HG03558 (cell line): ENCODE results near the gene PCSK6.
"Not testable (repeated sequence)": the region's sequence is repeated elsewhere in the genome, so short reads cannot be mapped to it uniquely, and the experiment has no call there.

Experiments
- ATAC-seq: cut with Tn5 transposase; IDR thresholded peaks from one replicate; pipeline ENCODE4 v1.9.1; 2021; ENCODE audit warnings: moderate number of reproducible peaks; ENCODE audit not compliant: unreplicated experiment; ENCODE audit errors: extremely low read depth

The PCSK6 gene

DNA sequence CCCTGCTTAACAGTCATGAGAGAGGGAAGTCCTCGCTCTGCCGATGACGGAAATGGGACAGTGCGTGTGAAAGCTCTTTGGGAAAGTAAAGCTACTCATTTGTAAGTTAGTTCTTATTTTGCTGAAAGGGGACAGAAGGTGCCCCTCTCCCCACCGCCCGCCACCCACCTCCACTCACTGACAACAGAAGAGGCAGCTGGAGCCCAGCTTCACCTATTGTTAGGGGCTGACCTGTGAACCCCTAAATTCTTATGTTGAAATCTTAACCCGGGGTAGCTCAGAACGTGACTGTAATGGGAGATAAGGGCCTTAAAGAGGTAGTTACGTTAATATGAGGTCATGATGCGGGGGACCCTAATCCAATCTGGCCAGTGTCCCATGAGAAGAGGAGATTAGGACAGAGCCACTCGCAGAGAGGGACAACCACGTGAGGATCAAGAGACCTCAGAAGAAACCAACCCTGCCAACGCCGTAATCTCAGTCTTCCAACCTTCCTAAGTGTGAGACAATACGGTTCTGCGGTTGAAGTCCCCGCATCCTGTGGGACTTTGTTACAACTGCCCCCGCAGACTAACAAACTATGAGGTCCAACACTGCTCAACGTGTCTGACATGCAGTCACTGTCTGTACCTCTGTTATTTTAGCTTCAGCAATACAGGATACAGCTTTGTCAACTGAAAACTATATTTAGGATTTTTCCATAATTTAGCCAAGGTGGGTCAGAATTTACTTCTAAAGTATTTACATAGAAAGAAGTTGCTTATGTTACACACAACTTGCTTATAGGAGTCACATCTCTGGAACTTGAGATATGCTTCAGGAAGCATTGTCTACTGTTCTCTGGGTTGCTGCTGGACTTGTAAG is 51.7 kb downstream of the PCSK6 start:
- no peak for ATAC-seq

DNA sequence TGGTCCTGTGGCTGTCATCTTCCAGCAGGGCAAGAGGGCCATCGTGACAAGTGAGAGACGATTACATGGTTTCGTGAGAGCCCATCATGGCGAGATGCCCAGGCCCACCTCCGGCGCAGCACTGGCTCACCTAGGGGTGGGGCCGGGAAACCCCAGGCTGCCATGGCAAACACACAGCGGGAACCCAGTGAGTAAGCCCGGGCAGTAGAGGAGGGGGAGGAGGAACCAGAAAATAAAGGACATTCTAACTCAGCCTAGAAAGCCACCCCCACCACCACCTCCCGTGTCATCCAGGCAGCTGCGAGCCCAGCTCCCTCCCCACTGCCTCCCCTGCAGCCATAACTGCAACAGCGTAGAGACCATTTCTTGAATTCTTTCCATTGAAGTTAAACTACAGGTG is 52.3 kb downstream of the PCSK6 start:
- no peak for ATAC-seq

DNA sequence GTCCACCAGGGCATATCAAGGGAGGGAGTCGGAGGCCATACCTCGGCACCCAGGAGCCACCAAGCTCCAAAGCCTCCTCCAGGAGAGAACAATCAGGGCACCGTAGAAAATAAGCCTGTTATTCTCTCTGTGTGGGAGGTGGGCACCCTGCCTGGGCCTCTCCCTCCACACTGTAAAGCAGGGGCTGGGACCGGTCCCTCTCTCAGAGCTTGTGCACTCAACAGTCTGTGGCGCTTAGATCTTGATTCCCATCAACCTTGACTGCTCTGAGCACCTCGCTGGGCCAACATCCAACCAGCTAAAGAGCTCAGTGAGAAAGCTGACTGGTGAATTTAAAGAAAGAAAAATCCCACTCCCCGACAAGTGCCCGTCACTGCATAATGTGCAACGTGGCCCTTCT is 53.0 kb downstream of the PCSK6 start:
- no peak for ATAC-seq

DNA sequence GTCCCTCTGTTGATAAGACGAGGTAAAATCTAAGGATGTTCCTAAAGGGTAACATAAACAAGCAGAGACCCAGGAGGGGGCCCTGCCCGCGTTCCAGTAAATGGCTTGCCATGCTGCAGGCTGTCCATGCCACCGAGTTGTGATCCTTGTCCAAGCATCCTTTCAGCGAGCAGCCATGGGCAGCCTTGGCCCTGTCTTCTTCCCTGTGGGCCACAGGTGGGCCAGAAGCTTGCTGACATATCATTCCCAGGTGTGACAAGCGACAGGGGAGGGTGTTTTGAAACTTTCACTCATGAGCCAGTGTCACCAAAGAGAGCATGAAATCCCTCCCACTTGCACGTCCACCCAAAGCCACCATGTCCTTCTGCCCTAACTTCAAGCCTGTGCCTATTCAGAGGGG is 53.7 kb downstream of the PCSK6 start:
- ATAC-seq = no peak

DNA sequence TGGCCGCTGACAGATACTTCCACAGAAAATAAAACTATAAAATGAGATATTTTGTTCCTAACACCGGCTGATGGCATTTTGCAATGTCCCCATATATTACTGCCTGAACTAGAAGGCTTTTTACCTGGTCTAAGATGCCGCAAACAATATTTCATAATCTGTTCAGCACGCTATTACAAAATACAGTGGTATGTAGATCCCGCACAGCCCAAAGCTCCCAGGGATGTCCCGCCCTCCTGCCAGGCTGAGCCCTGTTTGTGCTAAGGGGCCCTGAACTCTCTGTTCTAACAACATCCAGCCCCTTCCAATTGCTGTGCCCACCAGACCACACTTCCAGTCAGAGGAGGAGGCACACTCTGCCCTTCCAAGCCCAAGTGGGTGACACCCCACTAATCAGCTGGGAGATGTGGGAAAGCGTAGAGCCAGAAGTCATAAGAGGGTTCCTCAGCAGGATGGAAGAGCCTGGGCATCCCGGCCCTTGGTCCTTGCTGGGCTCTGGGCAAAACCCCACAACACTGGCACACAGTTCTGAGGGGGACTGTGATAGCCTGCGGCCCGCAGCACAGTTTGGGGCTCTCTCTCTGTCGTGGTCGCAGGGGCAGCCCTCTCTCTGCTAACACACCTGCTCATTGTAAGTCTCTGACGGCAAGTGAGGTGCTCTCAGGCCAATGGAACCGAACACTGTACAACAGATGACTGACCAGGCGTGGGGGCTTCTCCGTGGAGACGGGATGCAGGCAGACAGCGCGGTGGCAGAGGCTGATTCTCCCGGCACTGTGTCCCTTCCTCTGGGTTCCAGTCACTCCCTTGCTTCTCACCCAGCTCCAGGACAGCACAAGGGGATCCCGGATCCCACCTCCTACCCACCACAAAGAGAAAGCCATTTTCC is 55.2 kb downstream of the PCSK6 start:
- no peak for ATAC-seq

DNA sequence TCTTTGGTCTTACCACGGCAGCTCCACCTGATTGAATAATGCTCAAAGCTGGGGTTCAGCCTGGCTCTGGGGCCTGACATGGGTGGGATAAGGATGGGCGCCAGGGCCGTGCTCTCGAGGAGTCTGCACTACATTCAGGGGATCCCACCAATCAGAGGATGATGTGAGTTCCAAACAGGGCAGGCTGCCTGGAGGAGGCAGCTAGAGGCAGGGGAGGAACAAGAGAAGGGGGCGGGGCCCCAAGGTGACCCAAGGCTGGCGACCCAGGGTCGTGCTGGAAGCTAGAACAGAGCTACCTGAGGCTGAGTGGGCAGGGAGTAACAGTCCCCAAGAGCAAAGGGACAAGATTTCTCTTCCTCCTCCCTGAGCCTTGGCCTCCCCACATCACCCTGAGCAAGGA is 56.1 kb downstream of the PCSK6 start:
- ATAC-seq = no peak

DNA sequence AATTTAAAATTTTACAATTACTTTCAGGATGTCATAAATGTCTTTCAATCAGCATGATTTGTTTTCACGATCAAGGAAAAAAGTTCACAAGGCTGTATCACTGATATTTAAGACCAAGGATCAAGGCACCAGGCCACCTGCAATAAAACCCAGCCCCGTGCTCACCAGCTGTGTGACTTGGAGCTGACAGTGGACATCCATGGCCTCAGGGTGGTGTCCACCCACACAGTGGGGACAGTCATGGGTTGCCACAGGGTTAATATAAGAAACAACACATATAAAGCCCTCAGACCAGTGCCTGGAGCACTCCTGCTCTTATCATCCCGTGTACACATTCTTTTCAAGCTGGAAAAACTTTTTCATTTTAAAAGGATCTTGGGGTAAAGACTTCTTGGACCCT is 56.5 kb downstream of the PCSK6 start:
- ATAC-seq = no peak

DNA sequence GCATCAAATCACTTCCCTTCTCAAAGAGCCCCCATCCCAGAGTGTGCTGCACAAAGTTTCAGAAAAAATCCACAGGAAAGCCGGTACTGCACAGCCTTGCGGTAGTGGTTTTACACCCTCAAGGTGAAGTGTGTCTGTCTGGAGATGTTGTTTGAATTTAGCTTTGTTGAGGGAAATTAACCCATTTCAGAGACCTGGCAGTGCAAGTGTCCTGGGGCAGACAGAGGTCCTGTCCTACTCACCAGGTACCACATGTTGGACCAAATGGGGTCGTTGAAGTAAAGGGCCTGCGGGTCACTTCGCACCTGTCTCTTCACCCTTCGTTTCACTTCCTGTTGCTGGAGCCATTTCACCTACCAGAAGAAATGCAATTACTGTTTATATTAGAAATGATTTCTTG is 57.8 kb downstream of the PCSK6 start:
- ATAC-seq = no peak

DNA sequence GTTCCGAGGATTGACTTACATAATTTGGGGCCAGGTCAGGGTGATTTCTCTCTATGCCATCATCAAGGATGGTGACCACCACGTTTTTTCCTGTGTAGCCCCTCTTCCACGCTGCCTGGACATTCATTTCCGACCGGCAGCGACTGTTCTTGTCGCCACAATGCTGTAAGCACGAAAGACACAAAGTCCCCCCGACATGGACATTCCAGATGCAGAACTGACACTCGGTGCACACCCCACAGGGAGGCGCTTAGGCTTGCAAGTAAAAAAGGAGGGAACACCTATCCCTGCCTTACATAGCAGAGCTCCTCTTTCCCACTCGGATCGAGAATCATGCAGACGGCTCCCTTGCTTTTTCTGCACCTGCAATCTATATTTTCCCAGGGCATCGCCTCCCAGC is 58.2 kb downstream of the PCSK6 start:
- no peak for ATAC-seq

DNA sequence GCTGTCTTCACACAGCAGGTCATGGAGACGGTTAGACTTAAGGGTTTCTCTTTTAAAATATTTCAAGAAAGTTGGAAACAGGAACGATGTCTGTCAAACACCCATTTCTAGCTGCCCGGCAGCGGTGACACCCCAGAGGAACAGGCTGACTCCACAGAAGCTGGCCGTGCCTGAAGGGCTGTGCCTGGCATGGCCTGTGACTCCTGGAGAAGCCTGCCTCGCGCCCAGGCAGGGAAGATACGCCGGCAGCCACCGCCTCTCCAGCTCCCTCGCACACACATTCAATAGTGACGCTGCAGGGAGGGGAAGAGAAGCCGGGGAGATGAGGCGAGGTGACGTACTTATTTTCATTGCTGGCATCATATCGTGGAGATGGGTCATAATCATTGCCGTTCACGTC is 59.9 kb downstream of the PCSK6 start:
- no peak for ATAC-seq

DNA sequence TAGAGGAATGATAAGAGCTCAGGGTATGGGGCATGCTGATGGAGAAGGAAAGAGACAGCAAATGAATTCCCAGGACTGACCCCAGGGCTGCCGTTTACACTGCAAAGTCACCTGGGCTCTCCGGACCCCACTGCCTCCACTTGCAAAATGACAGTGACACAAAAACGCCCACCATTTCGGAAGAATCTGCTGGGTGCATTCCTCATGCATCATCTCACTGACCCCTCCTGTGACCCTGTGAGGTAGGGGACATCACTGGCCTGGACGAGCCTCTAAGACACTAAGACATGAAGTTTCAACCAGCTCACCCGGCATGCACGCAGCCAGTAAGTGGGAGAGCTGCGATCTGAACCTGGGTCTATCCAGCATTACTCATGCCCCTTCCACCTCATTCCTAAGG is 60.3 kb downstream of the PCSK6 start:
- ATAC-seq = no peak

DNA sequence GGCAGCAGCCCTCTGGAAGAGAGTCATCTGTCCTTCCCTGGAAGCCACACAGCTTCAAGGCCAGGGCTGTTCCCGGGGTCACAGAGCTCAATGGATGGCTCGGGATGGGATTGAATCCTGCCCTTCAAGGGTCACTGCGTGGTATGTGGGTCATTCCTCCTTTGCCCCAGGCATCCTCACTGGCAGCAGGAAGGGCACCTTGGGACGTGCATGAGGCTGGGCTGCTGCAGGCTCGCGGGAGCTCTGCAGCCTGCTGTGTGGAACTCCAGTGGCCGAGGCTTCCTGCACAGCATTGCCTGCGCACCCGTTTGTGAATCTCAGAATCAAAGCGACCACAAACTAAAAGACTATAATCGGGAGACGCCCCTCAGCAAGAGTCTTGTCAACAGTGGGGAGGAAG is 60.7 kb downstream of the PCSK6 start:
- no peak for ATAC-seq

DNA sequence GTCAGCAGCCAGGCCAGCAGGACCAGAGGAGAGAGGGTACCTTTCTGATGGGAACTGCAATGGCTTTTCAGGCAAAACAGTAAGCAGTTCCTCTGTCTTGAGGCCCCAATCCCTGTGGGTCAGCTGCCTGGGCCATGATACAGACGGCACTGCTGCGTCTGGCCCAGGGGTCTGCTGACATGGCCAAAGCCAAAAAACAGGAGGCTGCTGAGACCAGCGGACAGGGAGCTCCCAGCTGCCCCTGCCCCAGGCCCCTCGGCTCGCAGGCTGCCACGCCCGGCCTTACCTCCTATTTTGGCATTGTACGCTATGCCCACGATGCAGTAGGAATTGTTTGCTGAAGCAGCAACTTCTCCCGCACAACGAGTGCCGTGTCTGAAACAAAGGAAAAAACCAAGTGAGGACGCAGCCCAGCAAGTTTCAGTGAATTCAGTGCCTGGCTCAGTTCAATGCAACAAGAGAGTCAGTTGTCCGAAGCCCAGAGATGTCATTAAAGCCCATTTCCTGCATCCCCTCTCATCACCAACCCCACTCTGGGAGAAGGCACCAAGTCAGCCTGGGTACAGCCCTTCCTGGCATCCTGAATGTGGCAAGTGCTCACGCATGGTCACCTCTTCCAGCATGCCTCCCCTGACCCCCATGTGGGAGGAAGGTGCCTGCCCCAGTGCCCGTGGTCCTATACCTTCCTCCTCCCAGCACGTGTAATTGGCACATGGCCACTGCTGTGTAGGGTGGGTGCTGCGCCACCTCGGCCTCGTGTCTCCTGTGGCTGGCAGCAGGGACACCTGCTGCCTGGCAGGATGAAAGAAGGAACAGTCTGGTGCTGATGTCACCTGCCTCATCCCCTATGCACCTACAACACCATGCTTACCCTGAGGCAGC is 61.7 kb downstream of the PCSK6 start:
- no peak for ATAC-seq

DNA sequence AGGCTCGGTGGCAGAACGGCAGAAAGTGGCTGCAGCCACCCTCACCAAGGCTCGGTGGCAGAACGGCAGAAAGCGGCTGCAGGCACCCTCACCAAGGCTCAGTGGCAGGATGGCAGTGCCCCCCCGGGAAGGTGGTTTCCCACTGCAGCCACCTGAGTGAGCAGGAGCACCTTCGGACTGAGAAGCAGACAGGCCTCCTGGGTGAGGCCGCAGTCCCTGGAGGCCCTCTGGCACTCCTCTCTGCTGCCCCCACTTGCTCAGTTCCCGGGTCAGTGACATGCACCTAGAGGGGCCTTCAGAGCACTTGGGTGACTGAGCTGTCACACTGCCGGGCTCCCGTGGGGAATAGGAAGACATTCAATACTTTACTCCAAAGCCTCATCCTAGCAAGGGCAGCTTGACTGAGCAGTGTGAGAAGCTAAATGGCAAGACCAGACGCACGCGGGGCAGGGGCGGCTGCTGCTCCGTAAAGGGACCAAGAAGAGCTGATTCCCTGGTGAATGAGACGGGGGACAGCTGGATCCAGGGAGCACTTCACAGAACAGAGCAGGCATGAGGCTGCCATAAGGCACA is 62.7 kb downstream of the PCSK6 start:
- no peak for ATAC-seq

DNA sequence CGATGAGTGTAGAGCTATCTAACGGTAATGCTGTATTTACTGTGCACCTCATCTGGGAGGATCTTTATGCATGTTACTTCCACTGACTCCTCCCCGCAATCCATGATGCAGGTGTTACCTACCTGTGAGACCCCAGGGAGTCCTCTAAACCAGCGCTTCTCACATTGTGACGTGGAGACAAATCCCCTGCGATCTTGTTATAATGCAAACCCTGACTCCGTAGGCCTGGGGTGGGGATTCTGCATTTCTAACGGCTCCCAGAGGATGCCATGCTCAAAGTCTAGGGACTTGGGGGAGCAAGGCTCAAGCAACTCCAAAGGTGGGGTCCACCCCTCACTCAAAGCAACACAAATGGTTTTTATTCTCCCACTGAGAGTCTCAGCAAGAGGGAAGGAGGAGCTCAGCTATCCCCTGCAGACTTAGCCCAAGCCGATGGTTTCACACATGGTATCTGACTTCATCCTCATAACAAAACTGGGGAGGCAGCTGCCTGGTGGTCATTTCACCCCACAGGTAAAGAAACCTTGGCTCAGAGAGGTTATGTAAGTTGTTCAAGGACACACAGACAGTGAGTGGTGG is 63.6 kb downstream of the PCSK6 start:
- no peak for ATAC-seq

DNA sequence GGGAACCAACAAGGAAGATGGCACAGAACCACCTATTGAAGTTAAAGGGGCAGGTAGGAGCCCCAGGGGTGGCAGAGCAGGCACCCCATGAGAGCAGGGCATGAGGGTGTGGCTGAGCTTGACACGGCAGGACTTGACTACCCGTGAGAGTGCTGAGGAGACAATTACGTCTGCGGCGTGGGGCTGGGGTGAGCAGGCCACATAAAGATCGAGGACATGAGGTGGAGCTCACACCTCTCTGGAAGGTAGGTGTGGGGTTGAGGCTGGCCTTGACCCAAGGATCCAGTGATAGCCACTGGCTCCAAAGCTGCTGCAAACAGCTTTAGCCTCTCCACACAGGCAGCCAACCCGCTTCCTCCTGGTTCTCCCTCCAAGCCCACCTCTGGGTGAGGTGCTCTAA is 64.5 kb downstream of the PCSK6 start:
- no peak for ATAC-seq

DNA sequence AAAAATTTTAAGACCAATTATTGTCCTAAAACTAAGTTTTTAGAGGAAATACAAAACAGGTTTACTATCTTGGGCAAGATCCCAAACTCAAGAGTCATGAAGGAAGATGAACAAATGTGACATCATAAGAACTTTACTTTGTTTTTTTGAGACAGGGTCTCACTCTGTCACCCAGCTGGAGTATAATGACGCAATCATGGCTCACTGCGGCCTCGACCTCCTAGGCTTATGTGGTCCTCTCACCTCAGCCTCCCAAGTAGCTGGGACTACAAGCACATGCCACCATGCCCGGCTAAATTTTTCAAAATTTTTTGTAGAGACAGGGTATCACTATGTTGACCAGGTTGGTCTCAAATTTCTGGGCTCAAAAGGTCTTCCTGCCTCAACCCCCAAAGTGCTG is 69.3 kb downstream of the PCSK6 start:
- ATAC-seq = no peak

DNA sequence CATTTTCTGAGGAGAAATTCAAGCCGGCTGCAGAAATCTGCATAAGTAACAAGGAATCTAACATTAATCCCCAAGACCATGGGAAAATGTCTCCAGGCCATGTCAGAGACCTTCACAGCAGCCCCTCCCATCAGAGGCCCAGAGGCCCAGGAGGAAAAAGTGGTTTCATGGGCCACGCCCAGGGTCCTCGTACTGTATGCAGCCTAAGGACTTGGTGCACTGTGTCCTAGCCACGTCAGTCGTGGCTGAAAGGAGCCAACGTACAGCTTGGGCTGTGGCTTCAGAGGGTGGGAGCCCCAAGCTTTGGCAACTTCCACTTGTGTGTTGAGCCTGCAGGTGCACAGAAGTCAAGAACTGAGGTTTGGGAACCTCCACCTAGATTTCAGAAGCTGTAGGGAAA is 73.0 kb downstream of the PCSK6 start:
- not testable (repeated sequence) for ATAC-seq

DNA sequence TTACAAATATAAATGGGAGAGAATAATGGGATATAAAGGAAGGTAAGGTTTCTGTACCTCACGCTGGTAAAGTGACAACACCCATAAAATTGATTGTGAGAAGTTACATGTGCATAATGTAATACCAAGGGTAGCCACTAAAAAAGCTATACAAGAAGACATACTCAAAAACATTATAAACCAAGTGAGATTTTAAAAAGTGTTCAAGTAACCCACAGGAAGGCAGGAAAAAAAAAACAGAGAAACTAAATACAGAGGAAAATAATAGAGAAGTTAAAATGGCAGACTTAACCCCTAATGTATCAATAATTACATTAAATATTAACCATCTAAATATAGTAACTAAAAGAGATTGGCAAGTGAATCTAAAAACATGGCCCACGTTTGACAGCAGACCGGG is 76.3 kb downstream of the PCSK6 start:
- ATAC-seq = no peak

DNA sequence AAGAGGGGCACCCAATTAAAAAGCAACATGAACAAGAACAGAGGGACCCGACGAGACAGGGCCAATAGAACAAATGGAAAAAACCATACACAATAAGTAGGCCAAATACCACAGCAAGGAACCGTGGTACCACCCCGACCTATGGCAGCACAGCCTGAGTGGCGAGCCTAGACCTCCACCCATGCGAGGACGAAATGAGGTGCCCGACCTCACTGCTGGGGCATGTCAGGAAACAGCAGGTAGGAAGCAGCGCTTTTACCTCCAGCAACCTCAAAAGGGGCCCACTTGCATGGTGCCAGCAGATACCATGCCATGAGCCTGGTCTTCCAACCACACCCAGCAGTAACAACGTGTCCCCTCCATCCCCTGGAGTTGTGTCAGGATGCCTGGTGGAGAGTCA is 77.9 kb downstream of the PCSK6 start:
- ATAC-seq = no peak
